ENCODE results near the gene DCANP1.

Gene DCANP1

GRCh38 chr5:135486131-135487036 lies 39.2 kb upstream of the DCANP1 start:
- H3K4me3 ChIP-seq (ENCODE audit: low read length): no peak overlapping the region
- no peak for TF ChIP-seq ZNF274 (IDR thresholded peaks at IDR 0.05; ENCODE audit: low read depth, low read length)

- no peak for TF ChIP-seq ZNF274 (IDR thresholded peaks at IDR 0.05; ENCODE audit: low read depth, low read length)
- H3K4me3 ChIP-seq (ENCODE audit: low read length): no peak overlapping the region
Observed at GRCh38 chr5:135484674-135485086, 37.5 kb upstream of the DCANP1 start.

DNA sequence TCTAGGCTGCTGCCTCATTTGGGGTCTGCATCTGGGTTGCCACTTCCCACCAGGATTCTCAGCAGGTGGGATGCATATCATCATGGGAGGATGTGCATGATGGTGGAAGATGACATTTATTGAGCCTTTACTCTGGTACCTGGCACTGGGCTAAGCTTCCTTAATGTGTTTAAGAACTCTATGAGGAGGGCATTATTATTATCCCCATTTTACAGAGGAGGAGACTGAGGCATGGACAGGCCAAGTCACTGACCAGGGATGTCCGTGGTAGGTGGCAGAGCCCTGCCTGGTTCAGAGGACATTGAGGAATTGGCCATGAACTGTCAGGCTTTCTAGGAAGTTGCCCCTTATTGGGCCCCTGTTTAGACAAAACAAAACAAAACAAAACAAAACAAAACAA lies 36.1 kb upstream of the DCANP1 start:
- H3K4me3 ChIP-seq (ENCODE audit: low read length): no peak overlapping the region
- no peak for TF ChIP-seq ZNF274 (IDR thresholded peaks at IDR 0.05; ENCODE audit: low read depth, low read length)

DNA sequence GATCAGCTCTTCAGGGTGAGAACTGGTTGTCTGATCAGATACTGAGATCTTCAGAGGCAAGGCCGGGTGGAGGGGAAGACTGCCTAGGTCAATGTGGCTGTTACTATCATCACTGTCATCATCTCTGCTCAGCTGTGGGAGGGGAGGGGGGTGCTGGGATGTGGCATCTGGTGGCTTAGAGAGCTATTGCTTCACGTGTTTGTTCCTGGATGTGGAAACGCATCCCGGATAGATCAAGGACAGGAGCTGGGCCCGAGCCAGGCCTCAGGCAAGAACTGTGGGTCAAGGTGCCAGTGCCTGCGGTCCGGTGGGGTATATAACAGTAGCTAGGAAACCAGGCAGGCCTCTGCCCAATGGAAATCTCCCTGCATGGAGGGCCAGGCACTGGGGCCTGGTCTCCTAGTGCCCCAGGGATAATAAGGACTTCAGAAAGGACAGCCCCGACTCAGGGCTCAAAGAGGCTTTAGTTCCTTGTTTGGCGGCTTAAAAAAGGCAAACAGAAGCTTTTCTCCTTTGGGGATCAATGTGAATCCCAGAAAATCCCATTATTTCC lies 35.3 kb upstream of the DCANP1 start:
- TF ChIP-seq ZNF274 (IDR thresholded peaks at IDR 0.05; ENCODE audit: low read depth, low read length): no peak
- no peak overlapping the region for H3K4me3 ChIP-seq (ENCODE audit: low read length)

GRCh38 chr5:135481909-135482311 lies 34.8 kb upstream of the DCANP1 start:
- TF ChIP-seq ZNF274 (IDR thresholded peaks at IDR 0.05; ENCODE audit: low read depth, low read length): no peak

GRCh38 chr5:135481387-135481786 lies 34.2 kb upstream of the DCANP1 start:
- TF ChIP-seq ZNF274 (IDR thresholded peaks at IDR 0.05; ENCODE audit: low read depth, low read length): no peak
- no peak overlapping the region for H3K4me3 ChIP-seq (ENCODE audit: low read length)

More at GRCh38 chr5:135481909-135482311, 34.8 kb upstream of the DCANP1 start:
- H3K4me3 ChIP-seq (ENCODE audit: low read length): no peak overlapping the region

GRCh38 chr5:135480511-135480910 lies 33.4 kb upstream of the DCANP1 start:
- no peak for TF ChIP-seq ZNF274 (IDR thresholded peaks at IDR 0.05; ENCODE audit: low read depth, low read length)
- no peak overlapping the region for H3K4me3 ChIP-seq (ENCODE audit: low read length)

- TF ChIP-seq ZNF274 (IDR thresholded peaks at IDR 0.05; ENCODE audit: low read depth, low read length): no peak
- H3K4me3 ChIP-seq (ENCODE audit: low read length): no peak overlapping the region
Observed at GRCh38 chr5:135478938-135479337, 31.8 kb upstream of the DCANP1 start.

- no peak overlapping the region for H3K4me3 ChIP-seq (ENCODE audit: low read length)
- TF ChIP-seq ZNF274 (IDR thresholded peaks at IDR 0.05; ENCODE audit: low read depth, low read length): no peak
Observed at GRCh38 chr5:135477613-135478066, 30.5 kb upstream of the DCANP1 start.

- TF ChIP-seq ZNF274 (IDR thresholded peaks at IDR 0.05; ENCODE audit: low read depth, low read length): no peak
- no peak overlapping the region for H3K4me3 ChIP-seq (ENCODE audit: low read length)
Observed at GRCh38 chr5:135476615-135477581, 29.8 kb upstream of the DCANP1 start.

- TF ChIP-seq ZNF274 (IDR thresholded peaks at IDR 0.05; ENCODE audit: low read depth, low read length): no peak
Observed at GRCh38 chr5:135473956-135474670, 27.0 kb upstream of the DCANP1 start.

GRCh38 chr5:135472141-135472540 lies 25.0 kb upstream of the DCANP1 start:
- no peak for TF ChIP-seq ZNF274 (IDR thresholded peaks at IDR 0.05; ENCODE audit: low read depth, low read length)
- H3K4me3 ChIP-seq (ENCODE audit: low read length): no peak overlapping the region

More at GRCh38 chr5:135473956-135474670, 27.0 kb upstream of the DCANP1 start:
- H3K4me3 ChIP-seq (ENCODE audit: low read length): no peak overlapping the region

DNA sequence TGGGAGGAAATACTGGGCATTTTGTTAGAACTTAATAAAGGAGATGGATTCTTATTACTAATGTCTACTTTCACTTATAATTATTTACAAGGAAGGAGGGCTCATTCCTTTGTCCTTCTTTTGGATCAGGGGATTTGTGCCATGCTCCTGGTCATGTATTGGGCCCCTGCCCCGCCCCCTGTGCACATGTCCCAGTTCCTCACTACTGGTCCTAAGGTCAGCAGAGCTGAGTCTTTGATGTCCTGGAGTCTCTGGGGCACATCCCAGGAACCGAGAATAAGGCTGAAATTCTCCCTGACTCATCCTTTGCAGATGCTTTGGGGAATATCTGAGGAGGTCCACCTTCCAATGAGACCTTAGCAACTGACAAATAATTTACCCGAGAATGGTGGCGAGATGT lies 24.6 kb upstream of the DCANP1 start:
- H3K4me3 ChIP-seq (ENCODE audit: low read length): no peak overlapping the region
- no peak for TF ChIP-seq ZNF274 (IDR thresholded peaks at IDR 0.05; ENCODE audit: low read depth, low read length)
